GM21786 (cell line): Measurements from ENCODE around the gene OR2T12.
"Not testable (repeated sequence)": the region's sequence is repeated elsewhere in the genome, so short reads cannot be mapped to it uniquely, and the experiment has no call there.

ENCODE experiments used
- ATAC-seq: cut with Tn5 transposase; IDR thresholded peaks from one replicate; pipeline ENCODE4 v1.9.1; 2021; ENCODE audit not compliant: unreplicated experiment

The OR2T12 gene, protein sequence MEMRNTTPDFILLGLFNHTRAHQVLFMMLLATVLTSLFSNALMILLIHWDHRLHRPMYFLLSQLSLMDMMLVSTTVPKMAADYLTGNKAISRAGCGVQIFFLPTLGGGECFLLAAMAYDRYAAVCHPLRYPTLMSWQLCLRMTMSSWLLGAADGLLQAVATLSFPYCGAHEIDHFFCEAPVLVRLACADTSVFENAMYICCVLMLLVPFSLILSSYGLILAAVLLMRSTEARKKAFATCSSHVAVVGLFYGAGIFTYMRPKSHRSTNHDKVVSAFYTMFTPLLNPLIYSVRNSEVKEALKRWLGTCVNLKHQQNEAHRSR

DNA sequence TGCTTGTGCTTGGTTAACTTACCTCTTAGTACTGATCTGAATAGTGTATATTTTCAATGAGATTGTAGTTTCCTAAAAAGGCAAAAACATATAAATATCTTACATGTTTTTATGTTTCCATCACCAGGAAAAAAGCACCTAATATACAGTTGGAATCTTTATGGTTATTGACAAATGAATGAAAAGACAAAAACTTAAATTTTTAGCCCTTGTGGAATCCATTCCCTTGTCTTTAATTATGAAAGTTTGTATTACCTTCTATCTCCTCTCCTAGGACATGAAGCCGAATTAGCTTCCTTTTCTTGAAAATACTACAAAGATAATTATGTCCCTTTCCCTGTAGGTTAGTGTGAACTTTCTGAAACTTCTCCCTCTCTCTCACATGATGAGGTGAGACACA is at the start of gene OR2T12:
Gene OR2T12, minus strand, starts transcription at position 101 of the 400 bp plus-strand sequence. CDS start 7,846 bp downstream, outside the sequence.
- no peak for ATAC-seq

GRCh38 chr1:248348475-248348874 is 45.3 kb upstream of the OR2T12 start, which contains the start of gene OR14C36:
Gene OR14C36, plus strand, starts transcription at chr1:248348775. Its CDS starts 0 bp downstream, at chr1:248348775.
- no peak for ATAC-seq

DNA sequence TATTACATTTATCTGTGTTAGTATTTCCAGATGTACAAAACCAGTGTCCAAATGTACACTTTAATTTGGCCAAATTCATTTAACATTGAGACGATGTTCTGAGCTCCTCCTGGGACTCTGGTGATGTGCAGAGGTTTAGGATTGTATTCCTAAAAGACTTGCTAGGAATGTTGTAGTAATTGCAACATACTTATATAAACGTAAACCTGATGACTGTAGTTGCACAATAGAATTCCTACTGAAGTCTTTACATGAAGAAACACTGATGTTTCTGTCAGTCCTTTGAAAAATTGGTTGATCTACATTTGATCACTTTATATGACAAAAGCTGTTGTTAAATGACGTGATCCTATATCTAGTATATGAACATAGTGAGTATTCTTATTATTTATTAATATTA is 40.2 kb upstream of the OR2T12 start:
- ATAC-seq, result no peak

GRCh38 chr1:248324468-248324867 is 21.2 kb upstream of the OR2T12 start, which contains the start of gene OR2M7:
Gene OR2M7, minus strand, starts transcription at chr1:248324568. Its CDS starts 0 bp downstream, at chr1:248324568.
- no peak for ATAC-seq

DNA sequence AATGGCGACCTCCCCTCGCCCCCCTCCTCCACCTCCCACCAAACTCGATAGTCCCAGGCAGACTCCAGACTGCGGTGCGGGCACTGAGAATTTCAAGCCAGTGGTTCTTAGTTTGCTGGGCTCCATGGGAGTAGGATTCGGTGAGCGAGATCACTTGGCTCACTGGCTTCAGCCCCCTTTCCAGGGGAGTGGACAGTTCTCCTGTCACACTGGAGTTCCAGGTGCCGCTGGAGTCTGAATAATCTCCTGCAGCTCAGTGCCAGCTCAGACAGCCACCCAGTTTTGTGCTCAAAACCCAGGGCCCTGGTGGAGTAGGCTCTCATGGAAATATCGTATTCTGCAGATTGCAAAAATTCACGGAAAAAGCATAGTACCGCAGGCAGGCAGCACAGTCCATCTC is 13.6 kb upstream of the OR2T12 start:
- ATAC-seq, result no peak

- not testable (repeated sequence) for ATAC-seq
These were observed 3.5 kb upstream of the OR2T12 start for GRCh38 chr1:248306740-248307139.

DNA sequence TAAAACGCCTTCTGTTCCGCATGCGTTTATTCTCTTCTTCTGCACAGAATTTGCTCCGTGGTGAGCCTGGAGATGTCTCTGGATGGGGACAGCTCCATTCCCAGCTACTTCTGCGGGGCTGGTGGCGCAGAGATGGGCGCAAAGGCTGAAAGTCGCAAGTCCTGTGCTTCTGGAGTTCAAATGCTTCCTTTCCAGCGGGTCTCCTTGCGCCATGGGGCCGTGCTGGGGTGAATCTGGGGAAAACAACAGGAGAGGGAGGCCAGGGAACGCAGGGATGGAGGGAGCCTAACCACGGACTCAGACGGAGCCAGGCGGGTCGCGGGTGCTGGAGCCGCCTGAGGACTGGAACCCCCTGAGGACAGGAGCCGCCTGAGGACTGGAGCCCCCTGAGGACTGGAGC is 2.9 kb upstream of the OR2T12 start:
- no peak for ATAC-seq

GRCh38 chr1:248305672-248306071 is 2.4 kb upstream of the OR2T12 start:
- ATAC-seq, result not testable (repeated sequence)

DNA sequence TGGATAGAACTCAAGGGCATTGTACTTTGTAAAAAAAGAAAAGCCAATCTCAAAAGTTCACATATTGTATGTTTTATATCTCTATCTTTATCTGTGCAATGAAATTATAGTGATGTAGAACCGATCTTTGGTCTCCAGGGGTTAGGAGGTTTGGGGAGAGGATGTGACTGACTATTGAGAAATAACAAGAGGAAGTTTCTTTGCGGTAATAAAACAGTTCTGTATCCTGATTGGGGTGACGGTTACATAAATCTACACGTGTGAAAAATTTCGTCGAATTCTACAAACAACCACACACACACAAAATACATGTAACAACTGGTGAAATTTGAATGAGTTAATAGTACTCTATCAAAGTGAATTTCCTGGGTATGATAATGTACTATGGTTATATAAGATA is 14.8 kb downstream of the OR2T12 start:
- ATAC-seq, result no peak

- no peak for ATAC-seq
These were observed 25.3 kb downstream of the OR2T12 start, which contains the start of gene OR2T33 for GRCh38 chr1:248277876-248278275. Gene OR2T33, minus strand, starts transcription at chr1:248277976. Its CDS starts 4,162 bp downstream, at chr1:248273814.

GRCh38 chr1:248273225-248273624 is 30.0 kb downstream of the OR2T12 start:
- ATAC-seq, result not testable (repeated sequence)

DNA sequence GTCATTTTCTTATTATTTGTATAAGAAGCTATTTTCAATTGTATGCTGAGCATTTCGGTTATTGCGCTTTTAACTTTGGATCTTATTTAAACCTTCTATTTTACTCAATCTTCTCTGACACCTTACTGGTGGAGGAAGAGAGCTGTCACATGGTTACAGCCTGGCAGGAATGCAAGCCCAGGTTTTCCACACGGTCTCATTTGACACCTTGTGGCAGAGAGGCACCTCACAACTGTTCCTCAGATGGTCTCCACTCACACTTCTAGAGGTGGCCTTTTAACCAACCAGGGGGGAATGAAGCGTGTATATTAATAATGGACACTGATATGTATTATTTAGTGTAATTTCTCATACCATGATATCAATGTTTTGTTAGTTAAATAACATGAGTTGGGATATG is 35.0 kb downstream of the OR2T12 start:
- ATAC-seq, result no peak

GRCh38 chr1:248259309-248259708 is 43.9 kb downstream of the OR2T12 start:
- not testable (repeated sequence) for ATAC-seq

GRCh38 chr1:248243204-248243603 is 60.0 kb downstream of the OR2T12 start:
- peak; percentile 75 for ATAC-seq
